HG02852 (cell line): Measurements from ENCODE around the gene VDAC1.
"Not testable (repeated sequence)": the region's sequence is repeated elsewhere in the genome, so short reads cannot be mapped to it uniquely, and the experiment has no call there.

Source experiments
- ATAC-seq: cut with Tn5 transposase; IDR thresholded peaks from one replicate; pipeline ENCODE4 v1.9.1; 2021; ENCODE audit warnings: mild to moderate bottlenecking, moderate library complexity; ENCODE audit not compliant: unreplicated experiment

VDAC1 gene

DNA sequence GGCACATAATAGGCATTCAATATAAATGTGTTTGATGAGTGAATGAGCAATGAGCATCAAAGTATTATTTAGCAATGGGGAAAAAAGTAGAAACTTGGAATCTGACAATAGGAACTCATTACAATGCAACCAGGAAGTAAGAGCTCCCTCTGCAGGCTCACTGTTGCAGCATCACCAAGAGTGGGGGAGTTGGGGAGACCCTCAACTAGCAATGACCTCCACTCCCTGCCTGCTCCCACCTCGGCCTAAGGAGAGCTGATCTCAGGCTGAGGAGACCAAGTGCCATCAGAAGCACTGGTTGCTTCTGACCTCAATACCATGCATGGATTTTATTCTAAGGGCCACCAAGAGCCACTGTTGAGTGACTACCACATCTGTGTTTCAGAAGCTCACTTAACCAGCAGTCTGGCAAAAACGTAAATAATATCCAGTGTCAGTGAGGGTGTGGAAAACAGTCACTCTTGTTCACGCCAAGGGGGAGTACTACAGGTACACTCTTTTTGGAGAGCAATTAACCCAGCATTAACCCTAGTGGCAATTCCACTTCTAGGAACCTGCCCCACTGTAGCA is 8.0 kb downstream of the VDAC1 start:
- no peak for ATAC-seq

DNA sequence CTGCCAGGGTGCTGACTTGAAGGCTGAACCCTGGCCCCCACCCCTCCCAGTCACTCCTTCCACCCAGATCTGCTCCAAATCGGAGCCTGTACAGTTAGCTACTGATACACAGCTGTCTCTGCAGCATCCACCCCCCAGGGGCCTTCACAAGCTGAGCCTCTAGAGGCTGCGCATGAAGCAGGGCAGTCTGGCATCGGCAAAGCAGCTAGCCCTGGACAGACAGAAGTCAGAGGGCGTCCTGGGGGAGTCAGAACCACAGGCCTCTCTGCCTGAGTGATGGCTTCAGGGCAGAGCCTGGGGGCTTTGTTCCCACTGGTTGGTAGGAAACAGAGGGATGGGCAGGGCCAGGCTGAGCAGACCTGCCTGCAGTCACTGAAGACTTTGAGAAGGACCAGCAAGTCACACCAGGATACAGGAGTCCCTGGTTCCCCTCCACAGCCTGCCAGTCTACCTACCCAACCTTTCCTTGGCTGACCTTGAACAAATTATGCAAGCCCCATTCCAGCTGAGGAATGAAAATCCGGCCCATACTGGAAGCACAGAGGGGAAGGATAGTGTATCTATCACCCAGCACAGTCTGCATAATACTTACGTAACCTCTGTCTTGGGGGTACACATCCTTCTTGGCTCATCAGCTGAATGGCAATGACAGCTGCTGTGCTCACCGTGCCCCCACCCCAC is 8.8 kb downstream of the VDAC1 start:
- ATAC-seq = no peak

DNA sequence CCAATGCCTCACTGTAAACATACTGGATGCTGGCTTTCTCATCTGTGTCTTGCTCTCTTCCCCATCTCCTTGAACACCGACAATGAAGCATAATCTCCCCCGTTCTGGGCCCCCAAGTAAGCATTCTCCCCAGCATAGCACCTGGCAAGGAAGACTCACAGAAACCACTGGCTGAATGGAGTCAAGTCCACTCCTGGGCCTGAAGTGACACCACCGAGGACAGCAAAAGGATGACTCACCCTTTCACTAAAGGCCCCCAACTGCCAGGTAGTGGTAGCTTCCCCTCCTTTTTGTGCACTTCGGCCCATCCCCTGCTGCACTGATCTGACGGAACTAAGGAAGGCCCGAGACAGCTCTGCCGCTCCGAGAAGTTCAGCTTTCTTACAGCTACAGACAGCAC is 9.4 kb downstream of the VDAC1 start:
- ATAC-seq = no peak

DNA sequence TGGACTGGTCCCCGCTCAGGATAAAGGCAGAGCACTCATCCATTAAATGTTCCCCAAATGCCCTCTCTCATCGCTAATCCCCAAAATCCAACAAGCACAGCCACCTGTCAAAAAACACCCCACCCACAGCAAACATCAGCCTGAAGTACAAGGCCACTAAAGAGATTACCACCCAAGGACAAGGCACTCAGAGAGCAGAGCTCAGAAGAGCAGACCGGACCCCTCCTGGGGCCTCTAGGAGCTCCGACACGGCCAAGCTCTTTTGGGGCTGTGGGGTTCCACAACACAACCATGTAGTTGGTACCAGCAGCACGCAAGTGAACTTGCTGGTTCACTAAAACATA is 9.8 kb downstream of the VDAC1 start:
- ATAC-seq = no peak

DNA sequence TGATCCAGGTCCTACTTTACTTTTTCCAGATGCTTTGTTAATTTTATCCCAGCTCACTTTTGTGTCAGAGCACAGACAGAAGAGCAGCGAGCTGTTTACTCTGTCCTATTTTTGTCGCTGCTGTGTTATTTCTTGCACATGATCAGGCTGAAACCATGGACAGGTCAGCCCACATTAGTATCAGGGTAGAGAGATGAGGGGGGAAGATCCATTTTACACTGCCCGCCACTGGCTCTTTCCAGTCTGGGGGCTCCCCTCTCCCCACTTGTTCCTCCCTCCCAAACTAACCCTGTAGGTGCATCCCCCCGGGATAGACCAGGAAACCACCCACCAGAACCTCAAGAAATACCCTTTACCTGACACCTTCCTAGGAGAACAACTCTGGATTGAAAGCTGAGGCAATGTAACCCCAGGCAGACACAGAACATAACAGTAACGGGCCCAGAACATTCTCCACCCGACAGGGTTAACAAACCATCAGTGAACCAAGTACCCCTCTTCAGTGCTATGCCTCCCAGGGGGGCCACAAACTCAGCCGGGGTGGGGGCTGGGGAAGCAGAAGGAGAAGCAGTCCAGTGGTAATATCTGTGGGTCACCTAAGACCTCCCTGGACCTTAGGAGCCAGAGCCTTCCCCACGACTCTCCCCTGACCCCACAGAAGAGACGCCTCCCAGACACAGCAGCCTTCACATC is 10.3 kb downstream of the VDAC1 start:
- no peak for ATAC-seq

DNA sequence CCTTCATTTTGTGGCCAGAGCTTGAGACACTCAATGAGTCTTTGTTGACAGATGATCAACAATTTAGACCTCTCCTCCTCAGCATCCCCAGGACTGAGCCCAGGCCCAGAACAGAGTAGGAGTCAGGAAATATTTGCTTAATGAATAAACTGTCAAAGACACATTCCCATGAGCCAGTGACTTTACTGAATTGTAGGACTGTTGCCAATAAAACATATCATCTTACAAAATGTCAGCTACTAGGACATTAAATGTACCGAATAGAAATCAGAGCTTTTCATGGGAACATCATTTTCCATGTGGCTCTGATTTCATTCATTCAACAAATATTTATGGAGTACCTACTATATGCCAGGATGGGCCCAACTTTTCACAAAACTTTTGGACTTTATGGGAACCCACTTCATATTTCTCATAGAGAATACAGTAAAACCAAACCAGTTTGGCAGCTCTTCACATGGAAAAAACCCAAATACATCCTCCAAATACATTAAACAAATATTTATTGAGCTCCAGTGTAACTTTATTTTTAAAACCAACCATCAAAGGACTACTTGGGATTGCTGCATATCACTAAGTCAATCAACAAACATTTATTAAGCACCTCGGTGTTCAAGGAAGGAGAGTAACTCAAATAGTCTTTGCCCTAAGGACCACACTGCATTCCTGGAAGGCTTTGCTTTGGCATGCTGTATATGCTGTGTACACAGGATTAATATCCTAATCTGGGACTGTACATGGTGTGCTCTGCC is 11.4 kb downstream of the VDAC1 start:
- ATAC-seq = no peak

DNA sequence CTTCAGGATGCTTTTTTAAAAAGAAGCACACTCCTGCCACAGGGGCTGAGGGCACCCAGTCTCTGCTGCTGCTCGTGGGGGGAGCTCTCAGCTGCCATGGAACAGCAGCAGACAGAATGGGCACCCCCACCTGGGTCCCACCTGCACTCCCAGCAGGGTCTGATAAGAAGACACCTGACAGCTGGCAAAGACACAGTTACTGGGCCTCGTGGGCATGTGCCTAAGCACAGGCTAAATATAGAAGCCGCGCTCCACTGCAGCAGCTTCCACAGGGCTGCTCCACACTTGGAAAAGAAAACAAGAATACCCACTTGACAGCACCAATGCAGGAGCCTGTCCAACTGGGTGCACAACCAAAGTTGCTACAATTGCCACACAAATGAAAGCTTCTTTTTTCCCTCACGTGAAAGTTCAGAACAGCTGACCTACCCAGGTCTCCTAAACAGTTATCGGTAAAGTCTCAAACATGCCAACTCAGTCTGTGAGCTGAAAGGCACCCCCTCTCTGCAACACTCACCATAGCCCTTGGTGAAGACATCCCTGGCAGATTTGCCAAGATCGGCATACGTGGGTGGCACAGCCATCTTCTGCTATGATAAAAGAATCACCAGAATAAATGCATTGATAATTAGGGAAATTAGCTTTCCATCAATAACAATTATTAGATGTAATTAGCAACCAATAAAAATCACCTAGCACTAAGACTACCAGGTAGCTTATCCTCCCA is 12.2 kb downstream of the VDAC1 start:
- no peak for ATAC-seq

DNA sequence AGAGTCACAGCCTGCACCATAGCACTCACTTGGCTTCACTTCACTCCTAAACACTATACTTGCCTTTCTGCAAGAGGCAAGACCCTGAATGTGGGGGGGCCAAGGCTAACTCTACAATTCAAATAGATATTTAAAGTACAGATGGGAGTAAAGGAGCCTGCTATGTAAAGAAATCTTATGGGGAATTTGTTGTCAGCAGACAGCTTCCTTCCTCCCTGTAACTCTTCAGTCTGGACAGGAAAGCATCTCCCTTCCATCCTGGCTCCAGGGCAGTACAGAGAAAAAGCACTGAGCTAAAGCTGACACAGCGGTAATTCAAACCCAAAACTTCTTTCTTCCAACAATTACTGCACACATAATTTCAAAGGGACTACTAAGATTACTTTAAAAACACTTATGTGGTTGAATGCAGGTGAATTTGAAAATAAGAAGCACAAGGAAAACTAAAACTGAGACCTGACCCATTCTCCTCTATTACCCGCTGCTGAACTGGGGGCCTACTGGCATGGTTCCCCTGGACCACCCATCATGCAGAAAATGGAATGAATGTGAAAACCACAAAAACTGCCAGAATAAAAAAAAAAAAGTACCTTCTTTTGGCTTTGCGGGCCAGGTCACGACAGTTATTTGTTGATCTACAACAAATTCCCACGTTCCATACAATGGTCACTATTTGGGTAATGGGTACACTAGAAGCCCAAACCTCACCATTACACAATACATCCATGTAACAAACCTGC is 13.4 kb downstream of the VDAC1 start:
- ATAC-seq = no peak

DNA sequence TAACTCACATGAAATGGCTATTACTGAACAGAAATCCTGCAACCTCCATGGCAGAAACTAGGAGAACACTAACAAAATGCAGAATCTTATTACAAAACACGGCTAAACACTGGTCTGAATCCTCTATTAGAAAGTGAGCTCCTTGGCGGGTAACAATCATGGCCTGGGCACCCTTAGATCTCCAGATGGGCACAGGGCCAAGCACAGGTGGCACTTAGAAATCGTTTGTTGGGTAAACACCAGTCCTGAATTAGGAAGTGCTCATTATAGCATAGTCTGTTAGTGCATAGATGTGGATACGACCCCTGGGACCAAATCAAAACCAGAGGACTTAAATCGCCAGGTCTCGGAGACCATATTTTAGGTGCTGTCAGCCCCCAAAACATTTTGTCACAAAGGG is 14.4 kb downstream of the VDAC1 start:
- no peak for ATAC-seq

DNA sequence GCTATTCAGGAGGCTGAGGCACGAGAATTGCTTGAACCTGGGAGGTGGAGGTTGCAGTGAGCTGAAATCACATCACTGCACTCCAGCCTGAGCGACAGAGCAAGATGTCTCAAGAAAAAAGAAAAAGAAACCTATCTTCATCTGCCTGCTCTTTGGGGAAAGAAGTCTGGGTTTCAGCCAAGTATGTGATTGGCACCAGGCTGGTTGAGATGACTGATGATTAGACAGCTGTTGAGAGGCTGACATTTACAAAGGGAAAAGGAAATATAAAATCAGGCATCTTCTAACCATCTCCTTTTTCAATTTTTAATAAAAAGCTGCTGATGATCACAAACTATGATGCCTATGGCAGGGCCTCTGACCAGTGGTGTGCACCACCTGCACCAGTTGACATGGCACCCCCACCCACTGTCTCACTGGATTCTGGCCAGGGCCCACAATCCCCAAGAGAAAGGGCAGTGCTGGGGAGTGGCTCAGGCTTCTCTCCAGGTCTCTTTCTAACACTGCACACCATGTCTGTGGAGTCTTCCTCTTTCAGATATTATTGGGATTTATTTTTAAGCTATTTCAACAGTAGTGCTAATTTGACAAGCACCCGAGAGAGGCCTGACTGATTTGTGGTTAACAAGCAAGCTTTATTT is 19.1 kb downstream of the VDAC1 start:
- ATAC-seq = no peak

DNA sequence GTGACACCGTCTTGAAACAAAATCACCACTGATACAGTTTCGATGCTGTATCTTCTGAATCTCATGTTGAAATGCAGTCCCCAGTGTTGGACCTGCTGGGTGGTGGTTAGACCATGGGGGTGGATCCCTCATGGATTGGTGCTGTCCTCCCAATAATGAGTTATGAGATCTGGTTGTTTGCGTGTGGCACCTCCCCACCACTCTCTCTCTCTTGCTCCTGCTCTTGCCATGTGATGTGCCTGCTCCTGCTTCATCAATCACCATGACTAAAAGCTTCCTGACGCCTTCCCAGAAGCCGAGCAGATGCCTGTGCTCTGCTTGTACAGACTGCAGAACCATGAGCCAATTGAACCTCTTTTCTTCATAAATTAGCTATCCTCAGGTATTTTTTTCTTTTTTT is 21.1 kb downstream of the VDAC1 start:
- ATAC-seq = no peak

DNA sequence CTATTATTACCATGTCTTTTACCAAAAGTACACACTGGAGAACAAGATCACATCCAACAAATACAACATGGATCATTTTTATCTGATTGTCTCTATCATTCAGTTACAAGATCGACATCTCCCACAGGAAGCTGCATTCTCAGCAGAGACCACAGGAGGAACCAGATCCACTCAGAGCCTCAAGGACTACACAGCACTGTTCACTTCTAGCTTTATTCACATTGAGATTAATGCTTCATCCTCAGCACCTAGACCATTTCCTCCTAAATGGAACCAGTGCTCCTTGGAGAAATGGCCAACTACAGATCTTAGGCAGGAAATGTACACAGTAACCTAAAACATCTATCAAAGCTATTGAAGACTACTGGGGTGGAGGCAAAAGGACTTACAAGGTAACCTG is 23.1 kb downstream of the VDAC1 start:
- ATAC-seq = no peak

DNA sequence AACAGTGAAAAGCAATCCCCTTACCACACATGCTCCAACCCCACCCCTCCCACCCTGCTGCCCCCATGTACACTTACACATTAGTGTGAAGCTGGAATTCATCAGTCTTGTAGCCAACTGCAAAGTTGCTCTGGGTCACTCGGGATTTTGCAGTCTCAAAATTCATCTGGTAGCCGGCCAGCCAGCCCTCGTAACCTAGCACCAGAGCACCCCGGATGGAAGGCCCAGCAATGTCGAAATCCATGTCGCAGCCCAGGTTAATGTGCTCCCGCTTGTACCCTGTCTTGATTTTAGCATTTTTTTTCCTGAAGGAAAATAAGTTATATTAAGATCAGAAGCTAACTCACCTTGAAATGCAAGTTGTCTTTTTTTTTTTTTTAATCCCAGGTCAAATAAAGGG is 24.1 kb downstream of the VDAC1 start:
- ATAC-seq = no peak

DNA sequence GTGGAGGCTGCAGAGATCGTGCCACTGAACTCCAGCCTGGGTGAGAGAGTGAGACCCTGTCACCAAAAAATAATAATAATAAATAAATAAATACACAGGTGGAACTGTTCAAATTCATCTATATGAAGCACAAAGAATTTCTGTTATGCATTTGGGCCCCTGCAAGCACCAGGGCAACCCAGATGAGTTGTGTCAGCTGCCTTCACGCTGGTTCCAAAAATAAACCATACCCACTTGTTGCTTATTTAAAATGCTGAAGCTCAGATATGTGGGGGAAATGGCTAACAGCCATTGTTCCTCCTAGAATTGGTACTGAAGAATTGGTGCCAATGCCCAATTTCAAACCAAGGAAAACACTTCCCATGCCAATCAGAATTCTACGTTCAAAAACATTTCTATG is 25.8 kb downstream of the VDAC1 start:
- ATAC-seq = no peak

DNA sequence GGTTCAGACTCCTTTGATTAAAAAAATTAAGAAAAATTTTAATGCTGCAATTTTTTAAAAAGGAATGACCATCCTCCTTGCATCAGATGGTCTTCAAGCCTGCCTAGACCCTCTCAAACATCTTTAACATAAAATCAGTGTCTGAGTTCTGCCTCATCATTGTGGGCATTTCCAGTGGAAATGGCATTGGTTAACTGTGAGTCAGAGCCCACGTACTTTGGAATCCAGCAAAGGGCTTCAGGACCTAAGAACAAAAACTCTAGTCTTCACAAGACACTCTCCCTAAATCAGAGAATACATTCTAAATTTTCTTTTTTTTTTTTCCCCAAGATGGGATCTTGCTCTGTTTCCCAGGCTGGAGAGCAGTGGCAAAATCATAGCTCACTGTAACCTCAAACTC is 26.9 kb downstream of the VDAC1 start:
- no peak for ATAC-seq

DNA sequence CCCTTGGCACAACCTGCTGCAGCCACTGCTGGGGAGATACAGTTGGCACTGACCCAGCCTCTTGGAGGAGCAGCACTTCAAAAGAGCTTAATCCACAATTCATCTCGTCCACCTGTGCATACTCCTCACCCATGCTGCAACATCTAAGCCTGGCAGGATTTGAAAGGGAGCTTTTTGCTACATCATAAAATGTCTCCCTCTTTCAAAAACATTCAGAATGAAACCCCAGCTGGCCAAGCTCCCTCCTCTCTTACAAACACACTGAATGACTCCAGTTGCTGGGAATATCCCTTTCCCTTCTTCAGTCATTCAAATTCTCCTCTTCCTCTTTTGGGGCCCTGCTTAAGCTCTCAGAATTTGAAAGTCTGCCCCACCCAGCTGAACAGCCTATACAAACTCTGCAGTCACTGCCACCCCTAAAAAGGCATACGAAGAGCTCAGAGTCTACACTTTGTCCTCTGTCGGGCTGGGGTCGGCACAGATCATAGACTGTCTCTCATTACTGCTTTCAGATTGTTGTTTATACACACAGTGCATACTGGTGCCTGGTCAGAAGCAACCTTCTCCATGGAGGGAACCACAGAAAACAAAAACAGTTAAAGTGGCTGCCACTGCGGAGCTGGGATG is 27.5 kb downstream of the VDAC1 start:
- peak; percentile 67 for ATAC-seq

DNA sequence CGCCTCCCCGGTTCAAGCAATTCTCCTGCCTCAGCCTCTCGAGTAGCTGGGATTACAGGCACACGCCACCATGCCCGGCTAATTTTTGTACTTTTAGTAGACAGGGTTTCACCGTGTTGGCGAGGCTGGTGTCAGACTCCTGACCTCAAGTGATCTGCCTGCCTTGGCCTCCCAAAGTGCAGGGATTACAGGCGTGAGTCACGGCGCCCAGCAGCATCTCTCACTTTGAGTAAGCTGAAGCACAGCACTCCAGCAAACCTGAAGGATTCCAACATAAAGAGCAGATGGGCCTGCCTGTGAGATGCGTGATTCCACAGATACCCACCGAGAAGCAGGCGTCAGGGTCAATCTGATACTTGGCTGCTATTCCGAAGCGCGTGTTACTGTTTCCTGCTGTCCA is 29.2 kb downstream of the VDAC1 start:
- ATAC-seq = not testable (repeated sequence)

DNA sequence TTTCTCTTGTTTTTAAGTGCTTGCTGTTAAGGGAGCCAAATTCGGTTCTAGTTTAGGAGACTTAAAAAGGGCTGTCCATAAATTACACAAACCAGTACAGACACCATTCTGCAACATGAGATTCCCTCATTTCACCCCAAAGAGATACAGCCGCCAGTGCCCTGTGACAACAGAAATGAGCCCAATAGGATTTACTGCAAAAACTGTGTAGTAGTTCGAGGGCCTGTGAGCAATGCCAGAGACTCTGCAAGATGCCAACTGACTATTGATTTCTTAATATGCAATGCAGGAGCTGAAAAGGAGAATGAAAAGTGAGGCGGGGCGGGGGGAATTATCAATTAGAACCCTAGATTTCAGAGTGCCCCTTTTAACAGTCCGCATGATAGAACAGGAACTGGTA is 30.6 kb downstream of the VDAC1 start:
- ATAC-seq = no peak

DNA sequence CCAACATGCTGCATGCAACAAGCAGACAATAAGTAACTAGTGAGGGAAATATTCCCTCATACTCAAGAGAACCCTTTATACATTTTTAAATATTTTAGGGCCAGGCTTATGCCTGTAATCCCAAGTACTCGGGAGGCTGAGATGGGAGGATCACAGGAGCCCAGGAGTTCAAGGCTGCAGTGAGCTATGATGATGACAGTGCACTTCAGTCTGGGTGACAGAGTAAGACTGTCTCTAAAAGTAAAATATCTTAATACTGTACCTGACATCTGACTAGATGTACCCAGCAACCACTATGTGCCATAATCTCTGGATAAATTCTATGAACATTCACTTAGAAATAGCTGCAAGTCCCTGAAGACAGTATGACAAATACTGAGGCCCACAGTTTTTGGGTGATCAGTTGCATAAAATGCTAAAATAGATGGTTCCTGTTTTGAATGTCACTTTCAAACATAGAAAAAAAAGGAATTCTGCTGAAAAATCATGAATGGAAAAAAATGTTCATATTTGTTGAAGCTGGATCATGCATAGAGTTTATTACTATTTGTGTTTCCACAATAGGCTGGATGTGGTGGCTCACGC is 34.4 kb downstream of the VDAC1 start:
- no peak for ATAC-seq
